ENCODE measurements around the gene STAT4. TPM values are rescaled to one million over a fixed set of nuclear protein-coding genes. Genes with fewer than 3 reads are reported as not detected.

Gene STAT4
- polyA plus RNA-seq, 1 donor, result 3.7 TPM

DNA sequence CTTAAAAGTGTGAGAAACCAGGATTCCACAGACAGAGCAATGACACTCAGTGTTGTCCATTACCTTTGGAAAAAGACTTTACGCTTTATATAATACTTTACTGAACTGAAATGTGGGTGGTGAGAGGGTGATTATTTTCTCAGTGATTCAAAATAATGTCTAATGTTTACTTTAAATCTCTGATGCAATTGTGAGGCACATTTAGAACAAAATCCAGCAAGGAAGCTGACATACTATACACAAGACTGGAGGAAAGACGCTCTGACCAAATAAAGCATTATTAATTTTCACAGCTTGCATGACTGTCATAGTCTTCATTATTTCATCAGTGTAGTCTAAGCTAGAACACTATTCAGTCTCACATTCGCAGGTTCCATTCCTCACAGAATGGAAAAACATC lies 102.7 kb downstream of the STAT4 start:
- Histone ChIP-seq H3K36me3 (ENCODE audit: control insufficient read depth, insufficient read depth, low read length) (no peaks in the 10 kb centered on the region), H3K27ac (ENCODE audit: low read length) (no peak overlapping the region), H3K27me3 (ENCODE audit: control insufficient read depth, insufficient read depth, low read length) (no peaks in the 10 kb centered on the region), H3K9me3 (ENCODE audit: control insufficient read depth, low read depth, low read length) (no peaks in the 10 kb centered on the region), H3K4me3 (ENCODE audit: low read length) (no peak overlapping the region), H3K4me1 (ENCODE audit: control insufficient read depth, insufficient read depth, low read length) (no peaks in the 10 kb centered on the region)
- WGBS (ENCODE audit: insufficient coverage, low lambda C conversion rate), result 80% methylated on average over 1 of the region's 3 CpGs
- no peak for DNase-seq

DNA sequence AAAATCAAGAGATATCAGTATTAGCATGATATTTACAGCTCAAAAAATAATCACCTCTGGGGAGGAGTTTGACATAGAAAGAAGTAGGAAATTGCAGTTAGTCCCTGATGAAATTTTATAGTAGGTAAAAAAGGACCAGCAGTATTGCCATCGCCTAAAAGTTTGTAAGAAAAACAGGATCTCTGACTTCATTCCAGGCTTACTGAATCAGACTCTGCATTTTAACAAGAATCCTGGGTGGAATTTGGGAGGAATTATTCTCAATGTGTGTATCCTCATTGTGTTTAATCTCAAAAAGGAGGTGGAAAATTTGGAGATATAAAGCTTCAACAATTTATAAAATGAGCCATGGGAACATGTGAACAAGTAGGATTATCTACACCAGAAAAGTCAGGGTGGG lies 105.7 kb downstream of the STAT4 start:
- no peak overlapping the region for H3K27ac ChIP-seq (ENCODE audit: low read length)
- no peaks in the 10 kb centered on the region for H3K27me3 ChIP-seq (ENCODE audit: control insufficient read depth, insufficient read depth, low read length)
- no CpG with 5 or more reads among the region's 1 CpG for WGBS (ENCODE audit: insufficient coverage, low lambda C conversion rate)
- DNase-seq, result no peak
- peaks cover 7% of the 10 kb centered on the region for H3K4me1 ChIP-seq (ENCODE audit: control insufficient read depth, insufficient read depth, low read length)
- H3K36me3 ChIP-seq (ENCODE audit: control insufficient read depth, insufficient read depth, low read length), result no peaks in the 10 kb centered on the region
- H3K9me3 ChIP-seq (ENCODE audit: control insufficient read depth, low read depth, low read length), result no peaks in the 10 kb centered on the region
- no peak overlapping the region for H3K4me3 ChIP-seq (ENCODE audit: low read length)

DNA sequence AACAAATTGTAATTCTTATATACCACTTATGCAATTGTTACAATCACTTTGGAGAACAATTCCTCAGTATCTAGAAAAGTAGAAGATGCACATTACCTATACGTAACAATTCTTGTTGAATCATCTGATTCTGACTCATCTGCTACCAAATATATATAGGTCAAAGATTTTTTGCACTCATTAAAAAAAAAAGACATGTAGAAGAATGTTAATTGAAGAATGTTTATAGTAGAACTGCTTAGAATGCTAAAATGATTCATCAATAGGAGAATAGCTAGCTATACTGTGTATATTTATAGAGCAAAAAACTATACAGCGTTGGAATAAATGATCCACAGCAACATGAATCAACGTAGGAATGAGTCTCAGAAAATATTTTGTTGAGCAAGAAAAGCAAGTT lies 107.4 kb downstream of the STAT4 start:
- Histone ChIP-seq H3K9me3 (ENCODE audit: control insufficient read depth, low read depth, low read length) (no peaks in the 10 kb centered on the region), H3K4me1 (ENCODE audit: control insufficient read depth, insufficient read depth, low read length) (peaks cover 7% of the 10 kb centered on the region), H3K27ac (ENCODE audit: low read length) (no peak overlapping the region), H3K36me3 (ENCODE audit: control insufficient read depth, insufficient read depth, low read length) (no peaks in the 10 kb centered on the region), H3K4me3 (ENCODE audit: low read length) (no peak overlapping the region), H3K27me3 (ENCODE audit: control insufficient read depth, insufficient read depth, low read length) (no peaks in the 10 kb centered on the region)
- DNase-seq, result no peak
- WGBS (ENCODE audit: insufficient coverage, low lambda C conversion rate), result 67% methylated on average over 1 of the region's 3 CpGs

DNA sequence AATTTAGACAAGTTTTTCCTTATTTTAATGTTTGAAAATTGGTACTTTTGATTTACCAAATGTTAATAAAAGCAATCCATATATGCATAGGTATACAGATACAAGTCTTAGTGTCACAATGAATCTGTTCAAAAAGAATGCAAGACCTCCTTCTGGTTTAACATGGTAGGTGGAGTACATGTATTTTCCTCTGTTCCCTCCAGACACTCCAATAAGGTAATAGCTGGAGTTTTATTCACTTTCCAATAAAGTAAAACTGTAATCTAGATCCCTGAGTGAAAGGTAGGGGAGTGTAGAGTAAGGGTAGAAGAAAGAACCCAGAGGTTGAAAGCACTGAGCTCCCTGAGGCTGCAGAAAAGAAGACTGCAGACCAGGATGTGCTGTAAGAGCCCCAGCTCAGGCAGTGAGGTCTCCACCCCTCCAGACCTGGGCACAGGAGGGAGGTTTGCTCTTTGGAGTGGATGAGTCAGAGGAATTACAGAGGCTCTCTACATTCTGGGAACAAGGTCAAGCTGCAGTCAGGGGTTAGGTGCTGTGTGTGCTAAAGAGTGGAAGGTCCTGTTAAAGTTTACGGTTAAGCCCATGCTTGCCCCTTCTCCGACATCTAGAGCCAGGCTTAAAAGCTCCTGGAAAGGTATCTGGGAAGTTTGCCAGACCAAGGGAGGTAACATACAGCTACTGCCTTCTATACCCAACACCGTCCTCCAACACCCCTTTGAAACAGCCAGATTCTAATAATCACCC lies 109.2 kb downstream of the STAT4 start:
- Histone ChIP-seq H3K9me3 (ENCODE audit: control insufficient read depth, low read depth, low read length) (no peaks in the 10 kb centered on the region), H3K4me1 (ENCODE audit: control insufficient read depth, insufficient read depth, low read length) (peaks cover 7% of the 10 kb centered on the region), H3K27me3 (ENCODE audit: control insufficient read depth, insufficient read depth, low read length) (no peaks in the 10 kb centered on the region), H3K36me3 (ENCODE audit: control insufficient read depth, insufficient read depth, low read length) (no peaks in the 10 kb centered on the region), H3K27ac (ENCODE audit: low read length) (peak overlapping the region; percentile 11), H3K4me3 (ENCODE audit: low read length) (no peak overlapping the region)
- peak; percentile 57 to 77 for DNase-seq
- 60% methylated on average over 1 of the region's 3 CpGs for WGBS (ENCODE audit: insufficient coverage, low lambda C conversion rate)

DNA sequence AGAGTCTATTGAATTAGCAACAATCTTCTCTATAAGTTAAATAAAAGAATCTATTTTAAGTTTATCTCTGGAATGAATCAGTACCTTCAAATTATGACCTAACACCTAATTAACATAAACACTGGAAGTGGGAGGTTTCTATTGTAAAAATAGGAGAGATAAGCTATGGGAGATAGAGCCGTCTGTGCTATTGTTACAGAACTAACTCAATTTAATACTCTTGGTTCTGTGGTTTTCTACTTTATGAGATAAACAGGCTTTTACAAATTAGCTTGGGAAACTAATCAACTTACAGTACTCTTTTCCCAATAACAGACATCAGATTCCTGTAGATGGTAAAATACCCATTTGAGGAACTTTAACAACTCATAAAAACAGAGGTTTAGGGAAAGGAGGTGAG lies 111.2 kb downstream of the STAT4 start:
- no peak for DNase-seq
- Histone ChIP-seq H3K4me1 (ENCODE audit: control insufficient read depth, insufficient read depth, low read length) (peaks cover 7% of the 10 kb centered on the region), H3K27ac (ENCODE audit: low read length) (no peak overlapping the region), H3K9me3 (ENCODE audit: control insufficient read depth, low read depth, low read length) (no peaks in the 10 kb centered on the region), H3K4me3 (ENCODE audit: low read length) (no peak overlapping the region), H3K36me3 (ENCODE audit: control insufficient read depth, insufficient read depth, low read length) (no peaks in the 10 kb centered on the region), H3K27me3 (ENCODE audit: control insufficient read depth, insufficient read depth, low read length) (no peaks in the 10 kb centered on the region)
- 57% methylated on average over 1 of the region's 1 CpG for WGBS (ENCODE audit: insufficient coverage, low lambda C conversion rate)

DNA sequence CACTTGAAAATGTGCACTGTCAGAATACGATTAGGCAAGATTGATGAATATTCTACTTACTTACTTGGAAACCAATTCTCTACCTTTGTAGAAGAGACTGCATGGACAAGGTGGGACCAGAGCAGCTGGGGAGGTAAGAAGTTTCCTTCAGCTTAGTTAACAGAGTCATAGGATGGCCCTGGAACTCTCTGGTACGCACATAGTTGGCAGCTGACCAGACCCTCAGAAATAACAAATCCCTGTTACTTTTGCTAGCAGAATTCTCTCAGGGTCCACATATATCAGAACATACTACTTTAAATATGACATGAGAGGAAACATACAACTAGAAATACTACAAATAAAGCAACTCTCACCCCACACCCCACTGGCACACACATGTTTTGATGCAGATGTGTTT lies 112.1 kb downstream of the STAT4 start:
- Histone ChIP-seq H3K4me3 (ENCODE audit: low read length) (no peak overlapping the region), H3K27me3 (ENCODE audit: control insufficient read depth, insufficient read depth, low read length) (no peaks in the 10 kb centered on the region), H3K27ac (ENCODE audit: low read length) (no peak overlapping the region), H3K9me3 (ENCODE audit: control insufficient read depth, low read depth, low read length) (no peaks in the 10 kb centered on the region), H3K36me3 (ENCODE audit: control insufficient read depth, insufficient read depth, low read length) (no peaks in the 10 kb centered on the region), H3K4me1 (ENCODE audit: control insufficient read depth, insufficient read depth, low read length) (peaks cover 7% of the 10 kb centered on the region)
- no CpG with 5 or more reads among the region's 2 CpGs for WGBS (ENCODE audit: insufficient coverage, low lambda C conversion rate)
- no peak for DNase-seq

DNA sequence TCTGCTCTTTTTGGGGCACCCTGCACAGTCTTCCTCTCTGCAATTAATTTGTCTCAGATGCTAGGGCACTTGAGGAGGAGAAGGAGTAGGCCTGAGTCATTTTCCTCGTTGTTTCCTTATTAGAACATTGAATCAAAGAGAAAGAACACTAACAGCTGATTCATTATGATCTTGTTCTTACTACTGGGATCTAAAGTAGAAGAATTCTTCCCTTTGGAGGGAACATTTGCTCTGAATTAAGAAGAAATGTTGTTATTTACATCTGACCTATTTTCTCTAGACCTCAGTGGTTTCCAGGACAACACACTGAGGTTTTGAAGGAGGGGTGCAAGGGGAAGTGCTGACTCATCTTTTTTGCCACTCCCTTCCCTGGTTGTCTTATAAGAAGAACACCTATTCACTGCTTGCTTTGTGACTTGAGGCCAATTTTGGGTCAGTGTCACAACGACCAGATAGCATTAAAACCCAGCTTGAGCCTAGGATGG lies 112.5 kb downstream of the STAT4 start:
- H3K4me3 ChIP-seq (ENCODE audit: low read length), result no peak overlapping the region
- H3K36me3 ChIP-seq (ENCODE audit: control insufficient read depth, insufficient read depth, low read length), result no peaks in the 10 kb centered on the region
- H3K9me3 ChIP-seq (ENCODE audit: control insufficient read depth, low read depth, low read length), result no peaks in the 10 kb centered on the region
- H3K27me3 ChIP-seq (ENCODE audit: control insufficient read depth, insufficient read depth, low read length), result no peaks in the 10 kb centered on the region
- H3K27ac ChIP-seq (ENCODE audit: low read length), result no peak overlapping the region
- H3K4me1 ChIP-seq (ENCODE audit: control insufficient read depth, insufficient read depth, low read length), result peaks cover 7% of the 10 kb centered on the region
- WGBS (ENCODE audit: insufficient coverage, low lambda C conversion rate), result no CpG with 5 or more reads among the region's 2 CpGs
- no peak for DNase-seq

DNA sequence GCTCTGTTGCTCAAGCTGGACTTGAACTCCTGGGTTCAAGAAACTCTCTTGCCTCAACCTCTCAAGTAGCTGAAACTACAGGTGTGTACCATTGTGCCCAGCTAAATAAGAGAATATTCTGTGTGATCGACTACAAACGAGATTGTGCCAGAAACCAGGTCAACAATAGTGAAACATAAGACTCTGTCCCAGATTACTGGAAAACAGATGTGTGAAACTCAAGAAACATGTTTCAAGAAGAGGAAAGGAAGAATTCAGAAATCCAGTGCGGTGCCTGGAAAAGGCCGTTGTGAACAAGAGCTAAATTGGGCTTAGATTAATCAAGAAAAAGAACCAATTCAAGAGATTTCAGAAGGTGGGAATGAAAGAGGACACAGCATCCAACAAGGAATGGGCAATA lies 113.4 kb downstream of the STAT4 start:
- 100% methylated on average over 2 of the region's 4 CpGs for WGBS (ENCODE audit: insufficient coverage, low lambda C conversion rate)
- Histone ChIP-seq H3K36me3 (ENCODE audit: control insufficient read depth, insufficient read depth, low read length) (no peaks in the 10 kb centered on the region), H3K9me3 (ENCODE audit: control insufficient read depth, low read depth, low read length) (no peaks in the 10 kb centered on the region), H3K4me1 (ENCODE audit: control insufficient read depth, insufficient read depth, low read length) (peaks cover 11% of the 10 kb centered on the region), H3K27ac (ENCODE audit: low read length) (no peak overlapping the region), H3K27me3 (ENCODE audit: control insufficient read depth, insufficient read depth, low read length) (no peaks in the 10 kb centered on the region), H3K4me3 (ENCODE audit: low read length) (no peak overlapping the region)
- no peak for DNase-seq

DNA sequence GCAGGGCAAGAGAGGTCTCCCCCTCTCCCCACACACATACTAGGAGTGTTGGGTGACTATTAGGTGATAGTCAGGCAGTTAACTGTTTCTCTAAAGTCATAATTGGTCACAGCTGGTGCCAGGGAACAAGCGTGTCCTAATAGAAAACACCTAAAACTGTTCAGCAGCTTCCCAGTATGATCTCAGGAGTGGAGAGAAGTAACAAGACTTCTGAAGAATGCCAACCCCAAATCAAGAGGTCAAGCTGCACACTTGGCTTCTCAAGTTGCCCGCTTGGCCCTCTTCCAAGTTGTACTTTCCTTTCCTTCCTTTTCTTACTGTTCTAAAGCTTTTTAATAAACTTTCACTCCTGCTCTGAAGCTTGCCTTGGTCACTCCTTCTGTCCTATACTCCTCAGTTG lies 114.4 kb downstream of the STAT4 start:
- Histone ChIP-seq H3K27ac (ENCODE audit: low read length) (no peak overlapping the region), H3K9me3 (ENCODE audit: control insufficient read depth, low read depth, low read length) (no peaks in the 10 kb centered on the region), H3K4me3 (ENCODE audit: low read length) (no peak overlapping the region), H3K36me3 (ENCODE audit: control insufficient read depth, insufficient read depth, low read length) (no peaks in the 10 kb centered on the region), H3K27me3 (ENCODE audit: control insufficient read depth, insufficient read depth, low read length) (no peaks in the 10 kb centered on the region), H3K4me1 (ENCODE audit: control insufficient read depth, insufficient read depth, low read length) (peaks cover 13% of the 10 kb centered on the region)
- WGBS (ENCODE audit: insufficient coverage, low lambda C conversion rate), result no CpG with 5 or more reads among the region's 2 CpGs
- DNase-seq, result no peak

DNA sequence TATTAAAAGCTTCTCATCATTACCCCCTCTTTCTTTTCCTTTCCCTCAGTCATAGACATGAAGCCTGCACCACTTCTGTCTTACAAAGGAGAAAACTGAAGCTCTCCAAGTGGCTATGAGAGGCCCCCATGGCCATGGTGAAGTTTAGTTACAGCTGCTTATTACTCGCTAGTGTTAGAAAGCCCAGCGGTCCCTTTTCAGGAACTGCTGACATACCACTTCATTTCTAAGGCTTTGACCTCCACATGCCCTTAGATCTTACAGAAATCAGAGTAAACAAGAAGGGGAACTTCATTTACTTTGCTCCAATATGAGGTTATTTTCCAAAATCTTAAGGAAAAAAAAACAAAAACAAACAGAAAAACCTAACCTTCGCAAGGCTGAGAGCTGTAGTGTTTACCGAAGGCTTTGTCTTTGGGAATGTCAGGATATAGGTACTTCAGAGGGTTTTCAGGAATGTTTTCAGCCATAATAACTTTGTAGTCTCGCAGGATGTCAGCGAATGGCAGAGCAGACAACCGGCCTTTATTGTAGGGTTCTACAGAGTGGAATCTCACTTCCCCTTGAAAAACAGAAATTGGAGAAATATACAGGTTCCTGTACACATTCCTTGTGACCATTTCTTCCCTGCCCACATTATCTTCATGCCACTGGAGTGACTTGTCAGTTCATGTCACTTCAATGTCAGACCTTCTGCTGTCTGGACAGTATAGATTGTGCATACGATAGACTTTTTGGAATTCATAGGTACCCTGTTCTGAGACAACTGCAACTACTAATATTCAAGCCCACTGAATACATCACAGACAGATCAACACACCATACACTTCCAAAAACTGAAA lies 118.0 kb downstream of the STAT4 start:
- no peak for DNase-seq
- H3K27ac ChIP-seq (ENCODE audit: low read length), result peak overlapping the region; percentile 37
- no peaks in the 10 kb centered on the region for H3K9me3 ChIP-seq (ENCODE audit: control insufficient read depth, low read depth, low read length)
- H3K4me1 ChIP-seq (ENCODE audit: control insufficient read depth, insufficient read depth, low read length), result peaks cover 22% of the 10 kb centered on the region
- no peak overlapping the region for H3K4me3 ChIP-seq (ENCODE audit: low read length)
- no peaks in the 10 kb centered on the region for H3K36me3 ChIP-seq (ENCODE audit: control insufficient read depth, insufficient read depth, low read length)
- 17% methylated on average over 1 of the region's 8 CpGs for WGBS (ENCODE audit: insufficient coverage, low lambda C conversion rate)
- H3K27me3 ChIP-seq (ENCODE audit: control insufficient read depth, insufficient read depth, low read length), result no peaks in the 10 kb centered on the region

Data from large intestine (tissue), 3 donors.